PC-9 (cell line): ENCODE data around the gene MOV10L1.

Experiments used
- CTCF ChIP-seq: fragments of 200-600 bp; sonication (generic); conservative IDR thresholded peaks from 2 replicates; pipeline ENCODE4 v1.6.1; 2017; ENCODE audit warnings: mixed run types, antibody characterized with exemption, mild to moderate bottlenecking, moderate library complexity
- EZH2 ChIP-seq: fragments of 200-600 bp; sonication (generic); IDR thresholded peaks from 2 replicates; pipeline ENCODE4 v1.8.0; 2017; ENCODE audit warnings: antibody characterized with exemption, low read depth

GRCh38 chr22:50074056-50074455 is 15.8 kb upstream of the MOV10L1 start:
- TF ChIP-seq CTCF (no peak), EZH2 (no peak)
